ENCODE data around the gene TBL1XR1.
A peak's percentile ranks its signal among the peaks of the same experiment; 100 is the strongest.
"Not testable (repeated sequence)": the region's sequence is repeated elsewhere in the genome, so short reads cannot be mapped to it uniquely, and the experiment has no call there.

Gene TBL1XR1

DNA sequence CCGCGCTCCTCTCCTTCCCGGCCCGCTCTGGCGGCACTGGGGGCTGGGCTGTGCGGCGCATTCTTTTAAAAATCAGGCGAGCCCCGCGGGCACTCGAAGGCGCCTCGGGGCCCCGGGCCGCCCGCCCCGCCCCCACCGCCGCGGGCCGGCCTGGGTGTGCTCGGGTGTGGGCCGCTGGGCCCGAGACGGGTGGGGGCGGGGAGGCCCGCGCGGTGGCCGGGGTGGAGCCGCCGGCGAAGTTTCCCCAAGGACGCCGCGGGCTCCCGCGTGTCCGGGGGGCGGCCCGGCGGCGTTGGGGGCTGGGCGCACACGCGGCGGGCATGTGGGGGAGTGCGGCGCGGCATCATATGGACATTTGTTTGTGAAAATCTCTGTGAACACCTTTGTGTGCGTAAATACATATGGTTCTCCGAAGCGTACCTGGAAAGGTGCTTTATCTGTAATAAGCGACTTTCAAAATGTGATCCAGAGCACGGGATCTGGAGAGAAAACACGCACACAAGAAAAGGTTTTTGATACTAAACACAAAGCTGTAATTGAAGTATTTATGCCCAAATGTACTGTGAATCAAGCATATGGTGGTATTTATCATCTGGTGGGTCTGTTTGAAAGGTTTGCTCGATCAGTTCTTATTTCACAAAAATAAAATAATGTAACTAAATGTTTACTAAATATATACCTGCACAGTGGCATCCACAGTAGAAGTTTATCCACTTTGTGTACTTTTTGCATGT is 612 bp upstream of the TBL1XR1 start:
- TF ChIP-seq, protein P1, sequence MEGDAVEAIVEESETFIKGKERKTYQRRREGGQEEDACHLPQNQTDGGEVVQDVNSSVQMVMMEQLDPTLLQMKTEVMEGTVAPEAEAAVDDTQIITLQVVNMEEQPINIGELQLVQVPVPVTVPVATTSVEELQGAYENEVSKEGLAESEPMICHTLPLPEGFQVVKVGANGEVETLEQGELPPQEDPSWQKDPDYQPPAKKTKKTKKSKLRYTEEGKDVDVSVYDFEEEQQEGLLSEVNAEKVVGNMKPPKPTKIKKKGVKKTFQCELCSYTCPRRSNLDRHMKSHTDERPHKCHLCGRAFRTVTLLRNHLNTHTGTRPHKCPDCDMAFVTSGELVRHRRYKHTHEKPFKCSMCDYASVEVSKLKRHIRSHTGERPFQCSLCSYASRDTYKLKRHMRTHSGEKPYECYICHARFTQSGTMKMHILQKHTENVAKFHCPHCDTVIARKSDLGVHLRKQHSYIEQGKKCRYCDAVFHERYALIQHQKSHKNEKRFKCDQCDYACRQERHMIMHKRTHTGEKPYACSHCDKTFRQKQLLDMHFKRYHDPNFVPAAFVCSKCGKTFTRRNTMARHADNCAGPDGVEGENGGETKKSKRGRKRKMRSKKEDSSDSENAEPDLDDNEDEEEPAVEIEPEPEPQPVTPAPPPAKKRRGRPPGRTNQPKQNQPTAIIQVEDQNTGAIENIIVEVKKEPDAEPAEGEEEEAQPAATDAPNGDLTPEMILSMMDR (IDR thresholded peaks at IDR 0.05; ENCODE audit: borderline replicate concordance, insufficient read depth, low read depth, low read length), result no peak
- peak overlapping the region; percentile 88 for H3K4me3 ChIP-seq (ENCODE audit: low read depth, low read length)

DNA sequence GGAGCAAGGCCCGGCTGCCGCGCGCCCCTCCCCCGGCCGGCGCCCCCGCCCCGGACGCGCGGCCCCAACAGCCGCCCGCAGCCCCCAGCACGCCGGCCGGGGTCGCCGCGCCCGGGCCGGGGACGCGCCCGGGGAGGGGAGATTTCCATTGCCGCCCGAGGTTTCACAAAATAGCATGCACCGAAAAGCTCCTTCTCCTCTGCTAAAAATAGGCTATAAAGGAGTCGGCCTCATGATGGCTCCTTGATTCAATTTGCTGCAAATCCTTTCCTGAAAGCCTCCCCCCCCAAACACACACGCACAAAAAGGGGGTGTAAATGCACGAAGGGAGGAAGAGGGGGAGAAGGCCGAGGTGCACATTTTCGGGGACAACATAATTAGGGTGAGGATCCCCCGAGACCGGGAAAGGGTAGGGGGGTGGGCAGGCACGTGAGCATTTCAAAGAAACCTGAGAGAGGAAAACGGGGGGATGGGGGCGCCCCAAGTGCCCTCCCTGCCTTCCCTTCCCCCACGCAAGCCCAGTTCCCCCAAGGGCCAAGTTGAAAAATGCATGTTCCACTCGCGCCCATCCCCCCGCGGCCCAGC is 734 bp downstream of the TBL1XR1 start:
- peak overlapping the region; percentile 88 for H3K4me3 ChIP-seq (ENCODE audit: low read depth, low read length)
- TF ChIP-seq, protein P1 (IDR thresholded peaks at IDR 0.05; ENCODE audit: borderline replicate concordance, insufficient read depth, low read depth, low read length), result no peak

DNA sequence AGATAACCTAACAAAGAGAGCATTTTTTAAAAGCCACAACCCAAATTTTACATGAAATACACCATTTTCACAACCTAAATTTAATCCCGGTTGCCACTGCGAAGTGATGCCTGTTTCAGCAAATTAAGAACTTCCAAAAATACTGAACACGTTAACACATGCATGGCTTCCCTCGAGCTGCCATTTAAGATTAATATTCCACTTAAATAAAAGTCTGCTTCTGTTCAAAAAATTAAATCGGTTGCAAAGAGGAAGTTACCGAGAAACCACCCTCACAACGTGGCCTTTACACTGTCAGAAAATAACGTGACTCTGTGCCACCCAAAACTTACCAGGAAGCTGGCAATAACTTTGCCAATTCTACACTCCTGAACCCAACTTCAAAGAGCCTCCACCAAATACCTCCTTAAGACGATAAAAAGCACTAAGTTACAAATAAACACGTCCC is 1.2 kb downstream of the TBL1XR1 start:
- H3K4me3 ChIP-seq (ENCODE audit: low read depth, low read length), result peak overlapping the region; percentile 88
- TF ChIP-seq, protein P1 (IDR thresholded peaks at IDR 0.05; ENCODE audit: borderline replicate concordance, insufficient read depth, low read depth, low read length), result no peak

DNA sequence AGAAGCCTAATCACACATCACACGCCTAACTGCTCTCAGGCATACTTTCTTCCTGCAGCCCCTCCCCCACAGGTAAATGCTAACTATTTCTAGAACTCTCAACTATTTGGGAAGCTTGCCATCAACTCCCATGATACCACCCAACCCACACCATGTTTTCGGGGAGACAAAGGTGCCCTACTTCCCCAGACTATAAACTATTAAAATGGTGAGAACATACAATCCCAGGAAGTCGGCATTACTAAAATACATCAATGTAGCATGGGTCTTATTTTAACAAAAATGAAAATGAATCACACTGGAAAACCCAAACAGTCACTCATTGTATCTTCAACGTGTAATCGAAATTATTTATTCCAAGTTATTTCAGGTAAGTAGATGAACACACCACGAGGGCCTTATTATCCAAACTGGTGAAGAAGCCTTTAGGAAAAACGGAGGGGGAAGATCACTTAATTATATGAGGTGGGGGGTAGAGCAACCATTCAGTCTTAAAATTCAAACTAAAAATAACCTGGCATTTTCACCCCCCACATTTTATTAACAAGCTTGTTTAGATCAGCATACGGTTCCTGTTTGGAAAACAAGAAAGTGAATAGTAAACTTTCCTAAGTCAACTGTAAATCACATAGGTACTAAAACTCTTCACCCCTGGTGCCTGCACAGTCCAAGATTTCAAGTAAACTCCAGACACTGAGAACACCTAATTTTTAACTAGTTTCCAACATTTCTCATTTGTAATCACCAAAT is 1.9 kb downstream of the TBL1XR1 start:
- TF ChIP-seq, protein P1 (IDR thresholded peaks at IDR 0.05; ENCODE audit: borderline replicate concordance, insufficient read depth, low read depth, low read length), result no peak
- H3K4me3 ChIP-seq (ENCODE audit: low read depth, low read length), result peak overlapping the region; percentile 88

DNA sequence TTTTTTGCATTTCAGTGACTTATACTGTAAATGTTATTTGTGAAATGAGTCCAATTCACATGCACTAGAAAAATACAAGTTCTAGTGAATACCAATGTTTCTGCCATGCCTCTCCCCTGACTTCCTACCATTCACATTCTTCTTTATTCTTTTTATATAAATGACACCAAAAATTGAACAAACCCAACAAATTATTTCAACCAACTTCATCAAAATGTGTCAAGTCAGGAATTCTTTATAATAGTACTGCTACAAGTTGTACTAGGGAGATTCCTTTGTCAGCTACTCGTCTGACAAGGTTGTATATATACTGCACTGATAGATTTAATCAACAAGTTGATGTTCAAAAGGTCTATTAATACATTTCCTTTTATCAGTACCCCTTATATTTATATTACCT is 3.0 kb downstream of the TBL1XR1 start:
- TF ChIP-seq, protein P1 (IDR thresholded peaks at IDR 0.05; ENCODE audit: borderline replicate concordance, insufficient read depth, low read depth, low read length), result no peak
- peak overlapping the region; percentile 88 for H3K4me3 ChIP-seq (ENCODE audit: low read depth, low read length)

DNA sequence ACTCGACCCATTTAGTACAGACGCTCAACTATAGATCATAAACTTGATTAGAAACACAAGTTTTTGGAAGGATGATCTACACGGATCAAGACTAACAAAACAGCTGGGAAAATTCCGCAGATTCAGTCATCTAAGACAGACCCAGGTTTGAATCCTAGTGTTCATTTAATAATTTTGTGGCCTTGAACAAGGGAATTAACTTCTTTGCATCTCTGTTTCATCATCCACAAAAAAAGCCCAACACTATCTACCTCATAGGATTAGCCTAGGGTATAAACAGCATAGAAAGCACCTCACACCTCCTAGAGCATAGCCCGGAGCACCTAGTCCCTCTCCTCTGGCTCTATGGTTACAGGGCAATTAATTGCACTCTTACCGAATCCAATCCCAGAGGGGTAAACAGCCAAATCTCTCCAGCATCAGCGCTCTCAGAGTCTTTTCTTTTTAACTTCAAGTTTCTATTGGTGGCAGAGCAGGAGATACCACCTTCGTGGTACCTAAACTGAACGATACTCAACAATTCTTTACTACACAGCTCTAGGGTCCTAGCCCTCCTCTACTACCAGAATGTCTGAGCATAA is 3.5 kb downstream of the TBL1XR1 start:
- TF ChIP-seq, protein P1 (IDR thresholded peaks at IDR 0.05; ENCODE audit: borderline replicate concordance, insufficient read depth, low read depth, low read length), result no peak
- peak overlapping the region; percentile 18 for H3K4me3 ChIP-seq (ENCODE audit: low read depth, low read length)

DNA sequence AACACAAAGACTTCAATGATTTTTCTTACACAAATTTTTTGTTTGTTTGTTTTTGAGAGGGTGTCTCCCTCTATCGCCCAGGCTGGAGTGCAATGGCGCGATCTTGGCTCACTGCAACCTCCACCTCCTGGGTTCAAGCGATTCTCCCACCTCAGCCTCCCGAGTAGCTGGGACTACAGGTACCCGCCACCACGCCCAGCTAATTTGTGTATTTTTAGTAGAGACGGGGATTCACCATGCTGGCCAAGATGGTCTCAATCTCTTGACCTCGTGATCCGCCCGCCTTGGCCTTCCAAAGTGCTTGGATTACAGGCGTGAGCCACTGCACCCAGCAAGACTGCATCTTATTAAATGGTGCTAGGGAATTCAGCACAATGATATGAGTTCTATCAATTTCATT is 4.0 kb downstream of the TBL1XR1 start:
- not testable (repeated sequence) for H3K4me3 ChIP-seq (ENCODE audit: low read depth, low read length)

All from GM12875 (cell line).